Right lobe of liver (tissue), 6 donors: ENCODE results near the gene MUSK. TPM values are rescaled to one million over a fixed set of nuclear protein-coding genes. Genes with fewer than 3 reads are reported as not detected.

Experiments
- ATAC-seq, 4 donors: fragments of 200-7000 bp; cut with Tn5 transposase; one replicate each; pipeline ENCODE4 v1.9.1; 2020; ENCODE audit warnings: mild to moderate bottlenecking in 4 of 4, moderate library complexity in 4 of 4
- DNase-seq, 3 donors: peaks; one replicate each; pipeline ENCODE4 v3.0.0-alpha.2; 2020
- H3K27ac ChIP-seq, 3 donors: fragments of 200-600 bp; one replicate each; pipeline ENCODE4 v1.8.0; 2022
- H3K27me3 ChIP-seq, 2 donors: fragments of 200-600 bp; one replicate each; pipeline ENCODE4 v1.8.0; 2022
- H3K36me3 ChIP-seq, 4 donors: fragments of 200-600 bp; sonication (generic) in 1 of 4; one replicate each; pipeline versions ENCODE4 v1.5.1 to v1.8.0; 2017 to 2022; ENCODE audit warnings: control low read depth in 1 of 4
- H3K4me1 ChIP-seq, 4 donors: fragments of 200-600 bp; sonication (generic) in 1 of 4; one replicate each; pipeline versions ENCODE4 v1.5.1 to v1.8.0; 2017 to 2022; ENCODE audit warnings: control low read depth in 1 of 4
- H3K4me3 ChIP-seq, 3 donors: fragments of 200-600 bp; one replicate each; pipeline ENCODE4 v1.8.0; 2022
- H3K9me3 ChIP-seq, 4 donors: fragments of 200-600 bp; sonication (generic) in 1 of 4; one replicate each; pipeline versions ENCODE4 v1.5.1 to v1.8.0; 2017 to 2022; ENCODE audit warnings: control low read depth in 1 of 4
- POLR2A ChIP-seq: fragments of 450-650 bp; IDR thresholded peaks from one replicate; pipeline ENCODE4 v1.6.1; 2017; ENCODE audit warnings: antibody characterized with exemption, mild to moderate bottlenecking
- WGBS: methylation state at CpG from one replicate; pipeline ENCODE4 v1.1.6; 2018; ENCODE audit warnings: low coverage, low lambda C conversion rate; ENCODE audit not compliant: insufficient coverage; ENCODE audit errors: missing lambda C conversion rate; 5-methylcytosine and 5-hydroxymethylcytosine counted together
- intact Hi-C, 2 donors: fragments of 100-400 bp; cut with DNase I; formaldehyde crosslinking; loops; one replicate each; pipeline versions ENCODE4 v1.11.2 to v1.14.1; 2022
- small RNA-seq, 2 experiments: library from RNA; depleted of rRNA; stranded (forward); fragments of <200 nt; gene quantifications; one replicate each; pipeline ENCODE3, GENCODE V24; 2016
- total RNA-seq, 6 experiments: library from RNA; depleted of rRNA in 2 of 6; stranded (reverse); fragments of >200 nt in 2 of 6; fragmentation: NEBNext Ultra II Directional in 3 of 6; extraction: Animal tissue kit (Norgen Biotek cat#: 25700) in 3 of 6; gene quantifications; one replicate each; pipeline versions ENCODE4 v1.1.0 to v1.2.4, GENCODE V29; 2016 to 2023
- TF ChIP-seq, protein P1 (sequence below), 4 donors: fragments of 200-600 bp in 3 of 4; fragments of 450-650 bp in 1 of 4; IDR thresholded peaks; one replicate each; pipeline versions ENCODE4 v1.5.1 to v1.8.0; 2016 to 2022; ENCODE audit warnings: antibody characterized with exemption in 4 of 4, mild to moderate bottlenecking in 2 of 4
- donor health status: DM: no; HTN: yes; CAD: no.
- donor health status: DM: no; HTN: no; CAD: no.
- donor health status: DM: no; HTN: no; CAD: no.
- donor health status: DM: no; HTN: yes; CAD: no.
- donor health status: DM: no; HTN: yes; CAD: no.

Gene MUSK
- total RNA-seq, 6 experiments from 2014 or later, result 0.06 to 0.12 (median 0.12) TPM; not detected in 2

DNA sequence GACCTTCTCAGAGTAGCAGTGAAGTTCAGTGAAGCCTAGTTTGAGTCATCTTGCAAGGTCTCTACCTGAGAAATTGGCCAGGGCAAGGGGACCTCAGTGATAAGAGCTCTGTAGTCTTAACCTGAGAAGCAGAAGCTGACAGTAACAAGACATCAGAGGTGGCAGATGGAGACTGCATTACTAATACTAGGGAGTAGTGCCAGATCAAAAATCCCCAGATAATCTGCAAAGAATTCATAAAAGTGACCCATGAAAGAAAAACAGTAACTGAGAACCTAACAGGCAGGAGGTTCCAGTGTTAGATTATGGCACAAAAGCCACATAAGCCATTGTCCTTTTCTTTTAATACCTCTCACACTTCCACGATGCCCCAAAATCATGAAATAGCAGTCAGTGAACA is 175.5 kb downstream of the MUSK start:
- WGBS, result no CpG with 5 or more reads among the region's 1 CpG
- ATAC-seq, result no peak

DNA sequence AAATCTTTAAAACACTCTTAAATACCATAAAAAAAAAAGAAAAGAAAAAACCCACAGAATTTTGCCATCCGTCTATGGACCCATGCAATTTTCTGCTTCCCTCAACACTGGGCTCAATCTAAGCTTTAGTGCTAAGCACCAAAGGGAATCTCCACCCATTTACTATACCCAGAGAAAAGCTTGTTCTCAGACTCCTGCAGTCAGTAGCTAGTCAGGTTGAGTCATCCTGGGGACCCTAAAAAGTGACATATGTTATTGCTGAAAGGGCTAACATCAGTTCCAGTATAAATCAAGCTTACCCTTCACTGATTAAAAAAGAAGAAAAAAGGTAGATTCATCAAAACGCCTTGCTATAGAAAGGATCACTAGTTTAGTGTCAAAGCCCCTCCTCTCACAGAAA is 177.6 kb downstream of the MUSK start:
- H3K27me3 ChIP-seq, result no peaks in the 10 kb centered on the region
- no peak for ATAC-seq
- no peaks in the 10 kb centered on the region for H3K4me1 ChIP-seq
- no peaks in the 10 kb centered on the region for H3K36me3 ChIP-seq
- no peak for DNase-seq
- H3K27ac ChIP-seq, result no peak overlapping the region
- H3K9me3 ChIP-seq, result no peaks in the 10 kb centered on the region
- H3K4me3 ChIP-seq, result no peak overlapping the region
- 56% methylated on average over 2 of the region's 2 CpGs for WGBS
- TF ChIP-seq, protein P1, sequence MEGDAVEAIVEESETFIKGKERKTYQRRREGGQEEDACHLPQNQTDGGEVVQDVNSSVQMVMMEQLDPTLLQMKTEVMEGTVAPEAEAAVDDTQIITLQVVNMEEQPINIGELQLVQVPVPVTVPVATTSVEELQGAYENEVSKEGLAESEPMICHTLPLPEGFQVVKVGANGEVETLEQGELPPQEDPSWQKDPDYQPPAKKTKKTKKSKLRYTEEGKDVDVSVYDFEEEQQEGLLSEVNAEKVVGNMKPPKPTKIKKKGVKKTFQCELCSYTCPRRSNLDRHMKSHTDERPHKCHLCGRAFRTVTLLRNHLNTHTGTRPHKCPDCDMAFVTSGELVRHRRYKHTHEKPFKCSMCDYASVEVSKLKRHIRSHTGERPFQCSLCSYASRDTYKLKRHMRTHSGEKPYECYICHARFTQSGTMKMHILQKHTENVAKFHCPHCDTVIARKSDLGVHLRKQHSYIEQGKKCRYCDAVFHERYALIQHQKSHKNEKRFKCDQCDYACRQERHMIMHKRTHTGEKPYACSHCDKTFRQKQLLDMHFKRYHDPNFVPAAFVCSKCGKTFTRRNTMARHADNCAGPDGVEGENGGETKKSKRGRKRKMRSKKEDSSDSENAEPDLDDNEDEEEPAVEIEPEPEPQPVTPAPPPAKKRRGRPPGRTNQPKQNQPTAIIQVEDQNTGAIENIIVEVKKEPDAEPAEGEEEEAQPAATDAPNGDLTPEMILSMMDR (IDR thresholded peaks at IDR 0.05), result no peak
- intact Hi-C loops, result no loop called here

More for the DNA sequence above, 175.5 kb downstream of the MUSK start:
- TF ChIP-seq, protein P1 (IDR thresholded peaks at IDR 0.05), result no peak
- TF ChIP-seq POLR2A, result no peak
- H3K27ac ChIP-seq, result no peak overlapping the region
- no peaks in the 10 kb centered on the region for H3K27me3 ChIP-seq
- no peak overlapping the region for H3K4me3 ChIP-seq
- intact Hi-C loops, result no loop called here
- H3K36me3 ChIP-seq, result no peaks in the 10 kb centered on the region
- H3K9me3 ChIP-seq, result no peaks in the 10 kb centered on the region
- no peaks in the 10 kb centered on the region for H3K4me1 ChIP-seq
- no peak for DNase-seq

DNA sequence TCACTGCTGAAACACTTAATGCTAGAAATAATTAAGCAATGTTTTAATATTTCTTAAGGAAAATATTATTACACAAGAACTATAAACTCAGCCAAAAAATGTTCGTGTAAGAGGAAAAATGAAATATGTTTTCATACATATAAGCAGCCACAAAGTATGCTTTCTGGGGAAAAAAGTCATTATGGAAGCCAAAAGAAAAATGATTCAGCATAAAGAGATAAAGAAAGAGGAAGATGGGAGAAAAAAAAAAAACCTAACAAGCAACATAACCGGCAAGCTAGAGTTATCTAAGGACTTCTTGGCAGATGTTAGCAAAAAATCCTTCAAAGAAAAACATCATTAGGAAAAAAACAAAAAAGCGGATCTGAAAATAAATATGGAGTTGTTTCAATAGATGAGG is 179.1 kb downstream of the MUSK start:
- intact Hi-C loops, result no loop called here
- DNase-seq (no peak), ATAC-seq (no peak)
- Histone ChIP-seq H3K27me3 (no peaks in the 10 kb centered on the region), H3K27ac (no peak overlapping the region), H3K4me1 (no peaks in the 10 kb centered on the region), H3K36me3 (no peaks in the 10 kb centered on the region), H3K4me3 (no peak overlapping the region), H3K9me3 (no peaks in the 10 kb centered on the region)
- 16% methylated on average over 3 of the region's 3 CpGs for WGBS
- TF ChIP-seq, protein P1 (IDR thresholded peaks at IDR 0.05), result no peak
- no peak for TF ChIP-seq POLR2A

GRCh38 chr9:110850401-110851135 is 182.0 kb downstream of the MUSK start:
- no peak overlapping the region for H3K4me3 ChIP-seq
- intact Hi-C loops, result no loop called here
- H3K4me1 ChIP-seq, result no peaks in the 10 kb centered on the region
- ATAC-seq (no peak), DNase-seq (no peak)
- H3K27ac ChIP-seq, result no peak overlapping the region
- no peaks in the 10 kb centered on the region for H3K27me3 ChIP-seq
- TF ChIP-seq, protein P1 (IDR thresholded peaks at IDR 0.05), result no peak
- TF ChIP-seq POLR2A, result no peak
- WGBS, result 44% methylated on average over 5 of the region's 6 CpGs
- no peaks in the 10 kb centered on the region for H3K9me3 ChIP-seq
- H3K36me3 ChIP-seq, result no peaks in the 10 kb centered on the region

Small RNA genes lying within 50 kb of the gene (small RNA-seq; reads per million reads assigned to genes)
- gene AL513328.1, result 0 reads per million in 2 experiments

Other genes with a start within 250 kb of the MUSK start
- 1 to 10 TPM; 1.6 to 7.8 (median 4.6) TPM for gene SVEP1, start 89.0 kb upstream of the MUSK start, total RNA-seq